ENCODE results near the gene ANAPC2.

The ANAPC2 gene

DNA sequence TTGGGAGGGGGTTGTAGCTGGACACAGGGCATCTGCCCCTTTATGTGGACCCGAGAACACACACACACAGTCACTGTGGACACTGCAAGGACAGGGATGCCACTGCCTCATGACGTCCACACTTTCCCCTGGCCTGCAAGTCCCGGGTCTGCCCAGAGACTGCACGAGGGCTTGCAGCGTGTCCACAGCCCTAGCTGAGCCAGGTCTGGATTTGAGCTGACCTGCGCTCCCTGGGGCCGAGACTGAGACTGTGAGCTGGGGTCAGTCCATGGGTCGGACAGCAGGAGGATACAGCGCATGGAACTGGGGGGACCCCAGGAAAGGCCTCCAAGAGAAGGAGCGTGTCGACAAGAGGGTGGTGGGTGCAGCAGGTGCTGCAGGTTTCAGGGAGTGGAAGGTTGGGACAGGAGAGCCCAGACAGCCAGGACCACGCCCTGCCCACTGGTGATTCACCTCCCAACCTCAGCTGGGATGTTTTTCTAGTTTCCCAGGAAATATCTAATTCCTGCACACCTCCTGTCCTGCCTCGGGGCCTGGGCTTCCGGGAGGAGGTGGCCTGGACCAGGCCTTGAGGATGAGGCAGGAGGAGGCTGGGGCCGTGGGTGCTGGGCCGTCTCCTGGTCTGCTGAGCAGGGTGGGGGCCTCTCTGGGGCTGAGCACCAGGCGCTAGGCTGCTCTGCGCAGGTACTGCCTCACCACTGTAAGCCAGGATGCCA lies 38.1 kb upstream of the ANAPC2 start:
- in situ Hi-C loops (cut with MboI; ENCODE audit: low sequenced_read_pairs, unreplicated experiment), result loop anchor here (5.0 kb wide), 1 partner anchor 109 kb away; no protein-coding TSS in a partner anchor
- no peak for DNase-seq (ENCODE audit: low spot score)
- TF ChIP-seq, protein P1, sequence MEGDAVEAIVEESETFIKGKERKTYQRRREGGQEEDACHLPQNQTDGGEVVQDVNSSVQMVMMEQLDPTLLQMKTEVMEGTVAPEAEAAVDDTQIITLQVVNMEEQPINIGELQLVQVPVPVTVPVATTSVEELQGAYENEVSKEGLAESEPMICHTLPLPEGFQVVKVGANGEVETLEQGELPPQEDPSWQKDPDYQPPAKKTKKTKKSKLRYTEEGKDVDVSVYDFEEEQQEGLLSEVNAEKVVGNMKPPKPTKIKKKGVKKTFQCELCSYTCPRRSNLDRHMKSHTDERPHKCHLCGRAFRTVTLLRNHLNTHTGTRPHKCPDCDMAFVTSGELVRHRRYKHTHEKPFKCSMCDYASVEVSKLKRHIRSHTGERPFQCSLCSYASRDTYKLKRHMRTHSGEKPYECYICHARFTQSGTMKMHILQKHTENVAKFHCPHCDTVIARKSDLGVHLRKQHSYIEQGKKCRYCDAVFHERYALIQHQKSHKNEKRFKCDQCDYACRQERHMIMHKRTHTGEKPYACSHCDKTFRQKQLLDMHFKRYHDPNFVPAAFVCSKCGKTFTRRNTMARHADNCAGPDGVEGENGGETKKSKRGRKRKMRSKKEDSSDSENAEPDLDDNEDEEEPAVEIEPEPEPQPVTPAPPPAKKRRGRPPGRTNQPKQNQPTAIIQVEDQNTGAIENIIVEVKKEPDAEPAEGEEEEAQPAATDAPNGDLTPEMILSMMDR (IDR thresholded peaks at IDR 0.05; ENCODE audit: borderline replicate concordance, control extremely low read depth, extremely low read depth, insufficient read depth, missing control alignments), result no peak

DNA sequence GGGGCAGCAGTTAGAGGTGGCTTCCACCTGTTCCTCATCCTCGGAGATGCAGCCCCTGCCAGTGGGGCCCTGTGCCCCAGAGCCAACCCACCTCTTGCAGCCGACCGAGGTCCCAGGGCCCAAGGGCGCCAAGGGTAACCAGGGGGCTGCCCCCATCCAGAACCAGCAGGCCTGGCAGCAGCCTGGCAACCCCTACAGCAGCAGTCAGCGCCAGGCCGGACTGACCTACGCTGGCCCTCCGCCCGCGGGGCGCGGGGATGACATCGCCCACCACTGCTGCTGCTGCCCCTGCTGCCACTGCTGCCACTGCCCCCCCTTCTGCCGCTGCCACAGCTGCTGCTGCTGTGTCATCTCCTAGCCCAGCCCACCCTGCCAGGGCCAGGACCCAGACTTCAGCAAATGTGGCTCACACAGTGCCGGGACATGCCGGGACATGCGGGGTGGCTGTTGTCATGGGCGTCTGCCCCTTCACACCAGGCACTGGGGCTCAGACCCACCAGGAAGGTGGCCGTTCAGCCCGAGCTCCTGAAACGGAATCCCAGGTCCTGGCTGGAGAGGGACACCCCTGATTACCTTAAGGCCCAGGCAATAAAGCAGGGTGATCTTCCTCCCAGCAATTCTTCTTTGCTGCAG lies 37.5 kb upstream of the ANAPC2 start:
- in situ Hi-C loops (cut with MboI; ENCODE audit: low sequenced_read_pairs, unreplicated experiment), result loop anchor here (5.0 kb wide), 1 partner anchor 109 kb away; no protein-coding TSS in a partner anchor
- TF ChIP-seq, protein P1 (IDR thresholded peaks at IDR 0.05; ENCODE audit: borderline replicate concordance, control extremely low read depth, extremely low read depth, insufficient read depth, missing control alignments), result no peak
- DNase-seq (ENCODE audit: low spot score), result no peak

DNA sequence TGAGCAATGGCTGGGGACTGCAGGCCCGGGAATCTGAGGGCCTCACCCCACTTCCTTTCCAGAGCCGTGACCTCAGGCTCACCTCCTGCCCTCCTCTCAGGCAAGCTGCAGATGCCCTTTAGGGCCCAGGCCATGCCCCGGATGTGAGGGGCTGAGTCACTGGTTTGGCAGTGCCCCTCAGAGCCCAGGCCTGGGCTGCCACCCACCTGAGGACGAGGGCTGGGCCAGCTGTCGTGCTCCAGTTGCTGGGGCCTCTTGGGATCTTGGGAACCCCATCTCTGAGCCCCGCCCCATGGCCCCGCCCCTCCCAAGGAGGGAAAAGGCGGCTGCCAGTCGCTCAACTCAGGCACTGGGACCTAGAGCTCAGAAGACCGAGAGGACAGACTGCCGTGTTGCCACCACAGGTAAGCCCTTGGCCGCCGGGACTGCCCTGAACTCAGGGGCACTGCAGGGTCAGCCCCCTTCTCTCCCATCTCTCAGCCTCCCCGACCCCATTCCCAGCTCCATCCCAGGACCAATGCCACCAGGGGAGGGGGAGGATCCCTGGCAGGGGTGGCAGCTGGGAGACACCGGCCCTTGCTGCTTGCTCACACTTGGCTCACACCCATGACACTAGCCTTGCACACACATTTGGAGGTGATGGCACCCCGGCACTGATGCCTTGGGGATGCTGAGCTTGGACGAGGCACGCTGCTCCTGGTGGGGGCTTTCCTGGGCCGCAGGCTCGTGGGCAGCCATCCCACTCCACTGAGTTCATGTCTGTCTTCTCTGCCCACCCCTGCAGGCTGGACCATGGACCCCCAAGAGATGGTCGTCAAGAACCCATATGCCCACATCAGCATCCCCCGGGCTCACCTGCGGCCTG lies 36.7 kb upstream of the ANAPC2 start, which contains the start of gene CYSRT1:
CYSRT1 (plus strand) TSS at position 345 of the 865 bp plus-strand sequence; CDS start at position 793, 448 bp downstream.
- in situ Hi-C loops (cut with MboI; ENCODE audit: low sequenced_read_pairs, unreplicated experiment), result loop anchor here (5.0 kb wide), 1 partner anchor 108 kb away; no protein-coding TSS in a partner anchor
- TF ChIP-seq, protein P1 (IDR thresholded peaks at IDR 0.05; ENCODE audit: borderline replicate concordance, control extremely low read depth, extremely low read depth, insufficient read depth, missing control alignments), result no peak
- DNase-seq (ENCODE audit: low spot score), result no peak

GRCh38 chr9:137223078-137223970 lies 35.0 kb upstream of the ANAPC2 start:
- TF ChIP-seq, protein P1 (IDR thresholded peaks at IDR 0.05; ENCODE audit: borderline replicate concordance, control extremely low read depth, extremely low read depth, insufficient read depth, missing control alignments), result no peak
- peak; percentile 99 for DNase-seq (ENCODE audit: low spot score)
- in situ Hi-C loops (cut with MboI; ENCODE audit: low sequenced_read_pairs, unreplicated experiment), result no loop called here

- no peak for DNase-seq (ENCODE audit: low spot score)
- in situ Hi-C loops (cut with MboI; ENCODE audit: low sequenced_read_pairs, unreplicated experiment), result no loop called here
- TF ChIP-seq, protein P1 (IDR thresholded peaks at IDR 0.05; ENCODE audit: borderline replicate concordance, control extremely low read depth, extremely low read depth, insufficient read depth, missing control alignments), result peak; percentile 4
Observed at GRCh38 chr9:137222190-137223077, 34.1 kb upstream of the ANAPC2 start, which contains the start of gene RNF208. TSS of gene RNF208 (minus strand) at chr9:137222240. CDS start at chr9:137221212, 1,028 bp downstream.
